Activated CD4-positive, alpha-beta T cell treated with anti-CD3 and anti-CD28 coated beads, Interleukin-2, amount 10 ng/mL, durations not matched to agents 7 days and 5 days (primary cell): Measurements from ENCODE around the gene ZBTB7C. TPM values are rescaled to one million over a fixed set of nuclear protein-coding genes. Genes with fewer than 3 reads are reported as not detected.

Source experiments
- CTCF ChIA-PET: fragments of 350-600 bp; sonication (Branson Sonifier 250); formaldehyde crosslinking; loops from one replicate; lab custom pipeline; 2021; ENCODE audit warnings: antibody characterized with exemption; lab: Charles Lee
- POLR2A ChIA-PET: fragments of 350-600 bp; sonication (Branson Sonifier 250); formaldehyde crosslinking; loops from one replicate; lab custom pipeline; 2021; ENCODE audit warnings: antibody characterized with exemption; lab: Charles Lee
- DNase-seq: peaks from one replicate; pipeline ENCODE4 v3.0.0-alpha.2; 2020
- H3K27ac Mint-ChIP-seq: one replicate; pipeline ENCODE4 v1.8.0; 2021; ENCODE audit warnings: mild to moderate bottlenecking, moderate library complexity, mixed read lengths
- H3K27me3 Mint-ChIP-seq: one replicate; pipeline ENCODE4 v1.8.0; 2021; ENCODE audit warnings: mixed read lengths
- H3K36me3 Mint-ChIP-seq: one replicate; pipeline ENCODE4 v1.8.0; 2021; ENCODE audit warnings: low read depth, mixed read lengths
- H3K4me1 Mint-ChIP-seq: one replicate; pipeline ENCODE4 v1.8.0; 2021; ENCODE audit warnings: mixed read lengths
- H3K4me3 Mint-ChIP-seq: one replicate; pipeline ENCODE4 v1.8.0; 2021; ENCODE audit warnings: mild to moderate bottlenecking, moderate library complexity, mixed read lengths
- H3K9me3 Mint-ChIP-seq: one replicate; pipeline ENCODE4 v1.8.0; 2021; ENCODE audit warnings: mixed read lengths
- total RNA-seq, 2 experiments: library from RNA; stranded (reverse); gene quantifications; one replicate each; pipeline ENCODE4 v1.2.3, GENCODE V29; 2021

The ZBTB7C gene
- total RNA-seq, 2 experiments from 2014 or later = 0.10 to 0.15 TPM

- H3K27ac Mint-ChIP-seq = no peak overlapping the region
- H3K4me3 Mint-ChIP-seq = no peak overlapping the region
- CTCF ChIA-PET = no interaction called here
- DNase-seq = no peak
- H3K27me3 Mint-ChIP-seq = peaks cover 8% of the 10 kb centered on the region
- H3K36me3 Mint-ChIP-seq = no peaks in the 10 kb centered on the region
- POLR2A ChIA-PET = no interaction called here
- no peaks in the 10 kb centered on the region for H3K4me1 Mint-ChIP-seq
- H3K9me3 Mint-ChIP-seq = no peaks in the 10 kb centered on the region
These were observed 227.3 kb downstream of the ZBTB7C start for GRCh38 chr18:48181857-48182256.

- H3K27me3 Mint-ChIP-seq = peaks cover 10% of the 10 kb centered on the region
- H3K36me3 Mint-ChIP-seq = no peaks in the 10 kb centered on the region
- no peaks in the 10 kb centered on the region for H3K4me1 Mint-ChIP-seq
- no peaks in the 10 kb centered on the region for H3K9me3 Mint-ChIP-seq
- H3K27ac Mint-ChIP-seq = no peak overlapping the region
- no peak for DNase-seq
- no peak overlapping the region for H3K4me3 Mint-ChIP-seq
- ChIA-PET CTCF (interaction anchor here (0.9 kb wide), 1 partner anchor 14 kb away, joined by 3 read pairs; no protein-coding TSS in a partner anchor), POLR2A (no interaction called here)
These were observed 227.9 kb downstream of the ZBTB7C start for GRCh38 chr18:48181087-48181823.

GRCh38 chr18:48179666-48180065 lies 229.5 kb downstream of the ZBTB7C start:
- Mint-ChIP-seq H3K4me1 (no peaks in the 10 kb centered on the region), H3K9me3 (no peaks in the 10 kb centered on the region), H3K27ac (no peak overlapping the region), H3K4me3 (no peak overlapping the region), H3K27me3 (peaks cover 17% of the 10 kb centered on the region), H3K36me3 (no peaks in the 10 kb centered on the region)
- ChIA-PET POLR2A (no interaction called here), CTCF (no interaction called here)
- no peak for DNase-seq

- H3K36me3 Mint-ChIP-seq = no peaks in the 10 kb centered on the region
- POLR2A ChIA-PET = no interaction called here
- no peaks in the 10 kb centered on the region for H3K9me3 Mint-ChIP-seq
These were observed 230.2 kb downstream of the ZBTB7C start for GRCh38 chr18:48179001-48179400.

DNA sequence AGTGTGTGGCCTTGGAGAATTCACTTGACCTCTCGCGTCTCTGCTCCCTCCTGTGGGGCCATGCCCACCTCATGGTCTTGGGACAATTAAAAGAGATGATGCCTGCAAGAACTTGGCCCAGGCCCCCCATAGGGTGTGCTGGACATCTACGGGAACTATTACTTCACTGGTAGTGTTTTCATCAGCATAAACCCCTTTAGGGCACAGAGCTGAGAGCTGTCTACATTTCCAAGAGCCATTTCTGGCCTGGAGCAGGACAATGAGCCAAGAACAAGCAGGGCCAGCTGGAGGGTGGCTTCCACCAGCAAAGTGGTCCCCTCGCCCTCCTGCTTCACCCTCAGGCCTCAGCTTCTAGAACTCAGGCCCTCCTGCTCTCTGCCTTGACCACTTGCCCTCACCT lies 232.3 kb downstream of the ZBTB7C start:
- peaks cover 18% of the 10 kb centered on the region for H3K27me3 Mint-ChIP-seq
- H3K36me3 Mint-ChIP-seq = no peaks in the 10 kb centered on the region
- POLR2A ChIA-PET = no interaction called here
- H3K4me3 Mint-ChIP-seq = no peak overlapping the region
- CTCF ChIA-PET = no interaction called here
- H3K27ac Mint-ChIP-seq = no peak overlapping the region
- no peaks in the 10 kb centered on the region for H3K4me1 Mint-ChIP-seq
- no peak for DNase-seq
- no peaks in the 10 kb centered on the region for H3K9me3 Mint-ChIP-seq

More at GRCh38 chr18:48179001-48179400, 230.2 kb downstream of the ZBTB7C start:
- CTCF ChIA-PET = no interaction called here
- no peak for DNase-seq
- Mint-ChIP-seq H3K4me3 (no peak overlapping the region), H3K4me1 (no peaks in the 10 kb centered on the region), H3K27me3 (peaks cover 21% of the 10 kb centered on the region), H3K27ac (no peak overlapping the region)

- H3K9me3 Mint-ChIP-seq = no peaks in the 10 kb centered on the region
- no peak for DNase-seq
- CTCF ChIA-PET = no interaction called here
- peaks cover 21% of the 10 kb centered on the region for H3K27me3 Mint-ChIP-seq
- no peak overlapping the region for H3K27ac Mint-ChIP-seq
- POLR2A ChIA-PET = no interaction called here
- H3K36me3 Mint-ChIP-seq = no peaks in the 10 kb centered on the region
- H3K4me3 Mint-ChIP-seq = no peak overlapping the region
- no peaks in the 10 kb centered on the region for H3K4me1 Mint-ChIP-seq
These were observed 235.6 kb downstream of the ZBTB7C start for GRCh38 chr18:48173557-48173956.

DNA sequence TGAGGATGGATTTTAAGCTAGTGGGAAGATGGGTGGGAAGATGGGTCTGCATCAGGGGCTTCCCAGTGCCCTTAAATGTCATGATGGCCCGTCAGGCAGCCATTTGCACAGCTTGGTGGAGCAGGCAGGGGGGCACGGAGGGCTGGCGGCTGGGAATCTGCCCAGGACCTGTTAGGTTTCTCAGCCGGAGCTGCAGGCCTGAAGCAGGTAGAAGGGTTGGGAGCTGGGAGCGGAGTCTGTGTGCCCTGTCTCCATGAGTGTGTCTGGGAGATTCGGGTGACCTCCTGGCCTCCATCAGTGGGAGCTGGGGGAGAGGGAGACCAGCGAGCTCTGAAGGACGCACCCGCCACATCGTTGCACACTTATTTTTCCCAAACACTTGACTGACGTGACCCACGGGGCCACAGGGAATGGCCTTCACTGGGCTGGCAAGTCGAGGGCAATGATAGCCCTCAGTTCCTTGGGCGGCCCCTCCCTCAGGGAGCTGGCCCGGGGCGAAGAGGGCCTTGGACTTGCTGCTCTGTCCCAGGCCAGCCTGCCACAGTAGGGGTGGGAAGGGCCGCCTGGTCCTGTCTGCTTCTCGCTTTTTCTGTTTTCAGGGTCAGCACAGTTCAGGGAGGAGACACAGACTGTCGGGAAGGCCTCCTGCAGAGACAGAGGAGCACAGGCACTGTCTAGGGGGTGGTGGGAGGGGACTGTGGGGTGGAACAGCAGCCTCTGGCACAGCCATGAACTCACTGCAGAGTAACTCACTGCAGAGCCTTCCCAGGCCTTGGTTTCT lies 236.8 kb downstream of the ZBTB7C start:
- POLR2A ChIA-PET = no interaction called here
- no peak overlapping the region for H3K27ac Mint-ChIP-seq
- CTCF ChIA-PET = no interaction called here
- H3K9me3 Mint-ChIP-seq = no peaks in the 10 kb centered on the region
- H3K36me3 Mint-ChIP-seq = no peaks in the 10 kb centered on the region
- no peak for DNase-seq
- peaks cover 22% of the 10 kb centered on the region for H3K27me3 Mint-ChIP-seq
- no peak overlapping the region for H3K4me3 Mint-ChIP-seq
- no peaks in the 10 kb centered on the region for H3K4me1 Mint-ChIP-seq

- H3K4me1 Mint-ChIP-seq = peaks cover 6% of the 10 kb centered on the region
- no peaks in the 10 kb centered on the region for H3K9me3 Mint-ChIP-seq
- peaks cover 22% of the 10 kb centered on the region for H3K27me3 Mint-ChIP-seq
- H3K36me3 Mint-ChIP-seq = no peaks in the 10 kb centered on the region
- H3K4me3 Mint-ChIP-seq = no peak overlapping the region
- DNase-seq = no peak
- ChIA-PET POLR2A (no interaction called here), CTCF (no interaction called here)
- H3K27ac Mint-ChIP-seq = no peak overlapping the region
These were observed 237.5 kb downstream of the ZBTB7C start for GRCh38 chr18:48171490-48172188.

GRCh38 chr18:48170651-48171050 lies 238.5 kb downstream of the ZBTB7C start:
- peaks cover 16% of the 10 kb centered on the region for H3K27me3 Mint-ChIP-seq
- ChIA-PET POLR2A (no interaction called here), CTCF (no interaction called here)
- H3K36me3 Mint-ChIP-seq = no peaks in the 10 kb centered on the region
- no peaks in the 10 kb centered on the region for H3K9me3 Mint-ChIP-seq
- H3K4me1 Mint-ChIP-seq = peaks cover 6% of the 10 kb centered on the region
- no peak for DNase-seq
- H3K27ac Mint-ChIP-seq = no peak overlapping the region
- H3K4me3 Mint-ChIP-seq = no peak overlapping the region

- H3K4me1 Mint-ChIP-seq = peaks cover 6% of the 10 kb centered on the region
- ChIA-PET POLR2A (no interaction called here), CTCF (no interaction called here)
These were observed 240.3 kb downstream of the ZBTB7C start for GRCh38 chr18:48168861-48169260.

DNA sequence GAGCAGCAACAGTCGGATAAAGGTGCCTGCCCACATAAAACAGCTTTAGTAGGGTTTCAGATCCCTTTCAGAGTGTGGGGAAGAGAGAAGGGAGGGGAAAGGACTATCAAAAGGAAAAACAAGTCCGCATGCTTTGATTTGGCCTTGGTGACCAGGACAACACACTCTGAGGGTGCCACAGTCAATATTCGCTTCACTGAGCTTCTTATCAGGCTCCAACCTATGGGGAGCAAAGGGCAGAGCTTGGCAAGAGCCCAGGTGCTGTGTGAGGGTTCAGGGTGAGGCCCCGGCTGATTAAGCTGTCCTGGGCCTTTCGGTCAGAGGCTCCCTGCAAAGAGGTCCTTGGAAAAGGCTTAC lies 241.3 kb downstream of the ZBTB7C start:
- Mint-ChIP-seq H3K27ac (no peak overlapping the region), H3K4me3 (no peak overlapping the region), H3K4me1 (peaks cover 6% of the 10 kb centered on the region), H3K36me3 (no peaks in the 10 kb centered on the region), H3K9me3 (no peaks in the 10 kb centered on the region), H3K27me3 (peaks cover 17% of the 10 kb centered on the region)
- DNase-seq = no peak
- CTCF ChIA-PET = interaction anchor here (1.2 to 1.9 kb wide), 2 partner anchors 11 to 13 kb away, joined by 3 to 5 read pairs; no protein-coding TSS in a partner anchor
- POLR2A ChIA-PET = no interaction called here

More at GRCh38 chr18:48168861-48169260, 240.3 kb downstream of the ZBTB7C start:
- Mint-ChIP-seq H3K27ac (no peak overlapping the region), H3K9me3 (no peaks in the 10 kb centered on the region), H3K27me3 (peaks cover 8% of the 10 kb centered on the region), H3K4me3 (no peak overlapping the region), H3K36me3 (no peaks in the 10 kb centered on the region)
- DNase-seq = no peak

DNA sequence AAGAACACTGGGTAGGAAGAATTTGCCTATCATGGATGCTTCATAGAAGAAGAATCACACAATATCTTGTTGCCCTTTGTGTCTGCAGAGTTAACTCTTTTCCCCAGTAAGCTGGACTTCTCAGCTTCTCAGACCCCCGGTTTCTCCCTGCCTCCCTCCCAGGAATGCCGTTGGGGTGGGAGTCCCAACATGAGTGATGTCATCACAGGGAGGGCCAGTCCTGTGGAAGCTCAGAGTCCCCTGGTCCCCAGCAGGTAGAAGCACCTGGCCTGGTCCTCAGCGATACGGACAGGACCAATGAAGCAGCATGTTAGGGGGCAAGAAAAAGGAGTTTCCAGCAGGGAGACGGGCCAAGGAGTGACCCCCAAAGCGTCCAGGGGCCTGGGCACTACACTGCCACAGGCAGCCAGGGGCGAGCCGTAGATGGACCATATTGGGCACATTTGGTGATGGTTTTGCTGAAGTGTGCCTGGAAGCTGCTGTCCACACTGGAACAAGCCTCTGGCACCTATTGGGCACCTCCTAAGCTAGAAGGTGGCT lies 242.8 kb downstream of the ZBTB7C start:
- POLR2A ChIA-PET = no interaction called here
- Mint-ChIP-seq H3K27me3 (peaks cover 21% of the 10 kb centered on the region), H3K27ac (no peak overlapping the region), H3K4me1 (peaks cover 9% of the 10 kb centered on the region), H3K9me3 (no peaks in the 10 kb centered on the region), H3K4me3 (no peak overlapping the region), H3K36me3 (no peaks in the 10 kb centered on the region)
- CTCF ChIA-PET = interaction anchor here (1.9 kb wide), 1 partner anchor 10 kb away, joined by 5 read pairs; no protein-coding TSS in a partner anchor
- no peak for DNase-seq
